GM12878 (cell line): Measurements from ENCODE around the gene TMEM255B. TPM values are rescaled to one million over a fixed set of nuclear protein-coding genes. Genes with fewer than 3 reads are reported as not detected.

Source experiments
- ATAC-seq: fragments of 200-7000 bp; cut with Tn5 transposase; 3 replicates; pipeline ENCODE4 v1.9.1; 2020; ENCODE audit warnings: mild to moderate bottlenecking, moderate library complexity
- BruUV-seq: library from RNA; stranded (reverse); fragments of 400-500 nt; replicated peaks from 2 replicates; lab custom pipeline; 2021; lab: Mats Ljungman, UMichigan
- CTCF ChIA-PET: fragments of 300-600 bp; sonication (Branson Sonifier 250); formaldehyde crosslinking; extraction: SDS; loops from one replicate; lab custom pipeline; 2021; ENCODE audit warnings: inconsistent platforms; lab: Yijun Ruan, JAX
- POLR2A ChIA-PET: fragments of 350-600 bp; formaldehyde crosslinking; extraction: SDS; loops from one replicate; lab custom pipeline; 2021; ENCODE audit warnings: inconsistent platforms; lab: Charles Lee
- RAD21 ChIA-PET: fragments of 300-600 bp; sonication (Branson Sonifier 250); formaldehyde crosslinking; loops from one replicate; lab custom pipeline; 2023; ENCODE audit warnings: antibody characterized with exemption; ENCODE audit not compliant: unreplicated experiment; lab: Charles Lee
- SMC1A ChIA-PET: fragments of 300-600 bp; sonication (Branson Sonifier 250); formaldehyde crosslinking; loops from one replicate; lab custom pipeline; 2023; ENCODE audit not compliant: unreplicated experiment, uncharacterized antibody; lab: Charles Lee
- DNase-seq: peaks from one replicate; pipeline ENCODE4 v3.0.0-alpha.2; 2011; ENCODE audit warnings: low read depth, low spot score
- FAIRE-seq: peaks from 3 replicates; lab custom pipeline; 2011; peaks lifted over from hg19 to GRCh38; lab: Jason Lieb, UNC
- H2AFZ ChIP-seq: 2 replicates; pipeline ENCODE4 v1.6.0; 2011; ENCODE audit warnings: low read depth, low read length, control low read depth; ENCODE audit not compliant: control insufficient read depth
- H3K27ac ChIP-seq: 2 replicates; pipeline ENCODE4 v1.5.1; 2011; ENCODE audit warnings: control low read depth; ENCODE audit not compliant: control insufficient read depth, insufficient read depth
- H3K27me3 ChIP-seq, 2 experiments: replicated peaks in 1 of 2; 2 replicates each; pipeline versions ENCODE4 v1.6.0 to v1.6.1; 2011; ENCODE audit warnings: low read length in 1 of 2; ENCODE audit not compliant: control insufficient read depth in 2 of 2, insufficient read depth in 2 of 2
- H3K36me3 ChIP-seq, 2 experiments: 2 replicates each; pipeline ENCODE4 v1.5.1; 2011; ENCODE audit warnings: low read length in 1 of 2; ENCODE audit not compliant: control insufficient read depth in 2 of 2, insufficient read depth in 2 of 2
- H3K4me1 ChIP-seq: 2 replicates; pipeline ENCODE4 v1.6.1; 2011; ENCODE audit warnings: mild to moderate bottlenecking, low read length, moderate library complexity, mixed read lengths; ENCODE audit not compliant: control insufficient read depth, insufficient read depth
- H3K4me2 ChIP-seq: 2 replicates; pipeline ENCODE4 v1.6.0; 2011; ENCODE audit warnings: control low read depth; ENCODE audit not compliant: control insufficient read depth, insufficient read depth
- H3K4me3 ChIP-seq: fragments of 200-600 bp; sonication (generic); 2 replicates; pipeline ENCODE4 v1.5.1; 2016
- H3K79me2 ChIP-seq: 2 replicates; pipeline ENCODE4 v1.6.0; 2011; ENCODE audit warnings: low read length; ENCODE audit not compliant: control insufficient read depth, insufficient read depth
- H3K9ac ChIP-seq: 2 replicates; pipeline ENCODE4 v1.8.0; 2011; ENCODE audit warnings: low read length, control low read depth, mixed read lengths; ENCODE audit not compliant: control insufficient read depth, insufficient read depth
- H3K9me3 ChIP-seq: replicated peaks from 3 replicates; pipeline ENCODE4 v1.5.1; 2011; ENCODE audit warnings: mild to moderate bottlenecking, low read length; ENCODE audit not compliant: control insufficient read depth, insufficient read depth
- H4K20me1 ChIP-seq: 2 replicates; pipeline ENCODE4 v1.6.0; 2011; ENCODE audit not compliant: control insufficient read depth, insufficient read depth
- BCLAF1 ChIP-seq: fragments of 450-650 bp; IDR thresholded peaks from 2 replicates; pipeline ENCODE4 v1.6.1; 2017; ENCODE audit warnings: antibody characterized with exemption, mild to moderate bottlenecking, moderate library complexity
- CHD1 ChIP-seq: IDR thresholded peaks from 2 replicates; pipeline ENCODE4 v1.6.1; 2012; ENCODE audit warnings: low read depth, low read length, improper control_type of control experiment
- CHD2 ChIP-seq: IDR thresholded peaks from 2 replicates; pipeline ENCODE4 v1.6.1; 2011; ENCODE audit warnings: low read depth, low read length, improper control_type of control experiment, borderline replicate concordance
- CREM ChIP-seq: IDR thresholded peaks from 2 replicates; pipeline ENCODE4 v1.6.1; 2014; ENCODE audit warnings: antibody characterized with exemption, low read depth
- IRF3 ChIP-seq: fragments of 450-650 bp; IDR thresholded peaks from 2 replicates; pipeline ENCODE4 v1.6.1; 2014; ENCODE audit warnings: mild to moderate bottlenecking
- KLF5 ChIP-seq: fragments of 450-650 bp; IDR thresholded peaks from 2 replicates; pipeline ENCODE4 v1.6.1; 2014; ENCODE audit warnings: mild to moderate bottlenecking; ENCODE audit not compliant: partially characterized antibody
- NFIC ChIP-seq: IDR thresholded peaks from 2 replicates; pipeline ENCODE4 v1.6.1; 2012; ENCODE audit warnings: low read depth, mild to moderate bottlenecking, inconsistent platforms, low read length, moderate library complexity
- SREBF2 ChIP-seq: IDR thresholded peaks from 2 replicates; pipeline ENCODE4 v1.6.1; 2012; ENCODE audit warnings: mild to moderate bottlenecking, low read length
- ZNF274 ChIP-seq: IDR thresholded peaks from one replicate; pipeline ENCODE4 v1.8.0; 2011; ENCODE audit not compliant: insufficient read length, insufficient read depth
- ZSCAN29 ChIP-seq: fragments of 450-650 bp; IDR thresholded peaks from 2 replicates; pipeline ENCODE4 v1.6.1; 2017; ENCODE audit warnings: mild to moderate bottlenecking, moderate library complexity
- ZZZ3 ChIP-seq: IDR thresholded peaks from 2 replicates; pipeline ENCODE4 v1.6.1; 2011; ENCODE audit warnings: low read depth; ENCODE audit not compliant: control insufficient read depth, insufficient read length
- WGBS: methylation state at CpG from one replicate; pipeline ENCODE4 v1.1.6; 2016; ENCODE audit warnings: low lambda C conversion rate; ENCODE audit not compliant: insufficient replicate concordance, insufficient coverage; ENCODE audit errors: missing lambda C conversion rate; 5-methylcytosine and 5-hydroxymethylcytosine counted together
- in situ Hi-C: fragments of 300-500 bp; cut with MboI; formaldehyde crosslinking; loops from 9 replicates; pipeline ENCODE4 v1.14.3; 2018; ENCODE audit warnings: mixed read lengths
- intact Hi-C: fragments of 100-400 bp; cut with micrococcal nuclease; formaldehyde crosslinking; loops from one replicate; pipeline ENCODE4 v1.14.2; 2022; ENCODE audit not compliant: unreplicated experiment
- polyA plus RNA-seq, 11 experiments: library from polyadenylated mRNA; depleted of rRNA in 4 of 11; unstranded in 6 of 11; stranded (reverse) in 5 of 11; fragments of >200 nt; fragmentation: Nextera tagmentation in 4 of 11; fragmentation: Illumina TruSeq in 1 of 11; extraction: Ambion mirVana in 4 of 11; extraction: Trizol in 1 of 11; gene quantifications; 1 replicate in 1 of 11; 2 replicates in 10 of 11; pipeline versions ENCODE4 v1.2.1 to v1.2.3, GENCODE V29; 2011 to 2016; ENCODE audit warnings: inconsistent platforms in 2 of 11, missing spikeins in 2 of 11, low read depth in 1 of 11
- total RNA-seq, 4 experiments: library from RNA; depleted of rRNA in 3 of 4; stranded (reverse); fragments of >200 nt in 3 of 4; fragmentation: Illumina TruSeq in 1 of 4; extraction: Trizol in 1 of 4; gene quantifications; 2 replicates each; pipeline versions ENCODE4 v1.2.1 to v1.2.3, GENCODE V29; 2013 to 2021
- TF ChIP-seq, protein P1 (sequence below), 3 experiments: IDR thresholded peaks in 2 of 3; conservative IDR thresholded peaks in 1 of 3; 2 replicates each; pipeline ENCODE4 v1.5.1; 2011; ENCODE audit warnings: low read depth in 3 of 3, low read length in 3 of 3, mild to moderate bottlenecking in 3 of 3, control low read depth in 2 of 3, moderate library complexity in 2 of 3, inconsistent platforms in 1 of 3, mixed read lengths in 1 of 3; ENCODE audit not compliant: control insufficient read depth in 2 of 3, insufficient read depth in 1 of 3; ENCODE audit errors: extremely low read depth in 1 of 3

Gene TMEM255B
- total and polyA plus RNA-seq, 10 of the 15 experiments (the other 5 are each of a cell fraction or from before 2014, with no cell fraction given): 0.04 to 0.62 (median 0.13) TPM; not detected in 3

DNA sequence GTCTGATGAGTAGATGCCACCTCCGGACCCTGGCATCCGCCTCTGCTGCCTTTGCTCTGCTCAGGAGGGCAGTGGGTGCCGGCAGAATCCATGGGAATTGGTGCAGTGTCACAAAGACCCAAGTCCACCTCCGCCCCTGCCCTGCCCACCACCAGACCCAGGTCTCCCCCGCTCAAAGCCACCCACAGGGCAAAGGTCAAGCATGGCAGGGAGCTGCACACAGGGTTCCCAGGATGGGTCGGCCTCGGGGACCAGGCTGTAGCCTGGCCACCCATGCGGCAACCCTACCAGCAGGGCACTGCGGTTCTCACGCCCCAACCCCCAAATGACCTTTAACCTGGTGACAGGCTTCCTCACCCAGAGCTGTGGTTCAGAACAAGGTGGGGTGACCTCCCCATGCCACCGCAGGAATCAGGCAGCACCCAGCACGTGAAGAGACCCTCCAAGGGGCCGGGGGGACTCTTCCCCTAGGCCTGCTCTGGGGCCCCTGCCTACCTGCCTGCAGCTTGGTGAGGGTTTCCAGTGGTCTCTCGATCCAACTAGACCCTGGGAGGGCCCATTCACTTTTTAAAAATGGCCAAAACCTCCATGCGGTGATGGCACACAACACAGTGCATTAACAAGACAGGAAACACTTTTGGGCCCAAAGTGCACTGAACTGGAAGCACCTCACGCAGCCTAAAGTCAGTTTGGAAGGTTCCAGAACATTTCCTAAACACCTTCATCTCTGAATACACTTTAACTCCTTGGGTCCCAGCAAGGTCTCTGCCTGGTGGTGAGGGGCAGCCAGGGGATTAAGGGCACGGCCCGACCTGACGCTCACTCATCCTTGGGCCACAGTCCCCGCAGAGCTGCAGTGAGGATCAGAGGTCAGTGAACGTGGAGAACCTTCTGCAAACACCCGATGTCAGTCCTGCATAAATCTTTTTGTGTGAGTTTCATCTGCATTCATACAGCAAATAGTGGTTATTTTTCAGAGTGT, 93.8 kb downstream of the TMEM255B start:
- CTCF ChIA-PET: no interaction called here
- SMC1A ChIA-PET: no interaction called here
- Histone ChIP-seq H3K4me2 (no peak overlapping the region), H3K4me1 (no peaks in the 10 kb centered on the region), H3K9ac (no peak overlapping the region), H3K27me3 (peaks cover 2 to 3% of the 10 kb centered on the region in 2 experiments; a peak in 3 of 4 replicates), H4K20me1 (no peaks in the 10 kb centered on the region), H3K79me2 (no peaks in the 10 kb centered on the region), H3K4me3 (no peak overlapping the region), H3K27ac (no peak overlapping the region), H2AFZ (no peak overlapping the region), H3K36me3 (no peaks in the 10 kb centered on the region), H3K9me3 (no peaks in the 10 kb centered on the region)
- FAIRE-seq (no peak), ATAC-seq (no peak), DNase-seq (no peak)
- POLR2A ChIA-PET: no interaction called here
- RAD21 ChIA-PET: no interaction called here
- intact Hi-C loops: no loop called here
- WGBS: 56% methylated on average over 22 of the region's 22 CpGs
- in situ Hi-C loops: no loop called here
- no TSS peak for BruUV-seq
- no peak for TF ChIP-seq CHD1
- no peak for TF ChIP-seq SREBF2
- TF ChIP-seq ZZZ3: no peak
- TF ChIP-seq ZSCAN29: no peak
- TF ChIP-seq IRF3: no peak
- no peak for TF ChIP-seq CHD2
- TF ChIP-seq BCLAF1: no peak
- TF ChIP-seq, protein P1, sequence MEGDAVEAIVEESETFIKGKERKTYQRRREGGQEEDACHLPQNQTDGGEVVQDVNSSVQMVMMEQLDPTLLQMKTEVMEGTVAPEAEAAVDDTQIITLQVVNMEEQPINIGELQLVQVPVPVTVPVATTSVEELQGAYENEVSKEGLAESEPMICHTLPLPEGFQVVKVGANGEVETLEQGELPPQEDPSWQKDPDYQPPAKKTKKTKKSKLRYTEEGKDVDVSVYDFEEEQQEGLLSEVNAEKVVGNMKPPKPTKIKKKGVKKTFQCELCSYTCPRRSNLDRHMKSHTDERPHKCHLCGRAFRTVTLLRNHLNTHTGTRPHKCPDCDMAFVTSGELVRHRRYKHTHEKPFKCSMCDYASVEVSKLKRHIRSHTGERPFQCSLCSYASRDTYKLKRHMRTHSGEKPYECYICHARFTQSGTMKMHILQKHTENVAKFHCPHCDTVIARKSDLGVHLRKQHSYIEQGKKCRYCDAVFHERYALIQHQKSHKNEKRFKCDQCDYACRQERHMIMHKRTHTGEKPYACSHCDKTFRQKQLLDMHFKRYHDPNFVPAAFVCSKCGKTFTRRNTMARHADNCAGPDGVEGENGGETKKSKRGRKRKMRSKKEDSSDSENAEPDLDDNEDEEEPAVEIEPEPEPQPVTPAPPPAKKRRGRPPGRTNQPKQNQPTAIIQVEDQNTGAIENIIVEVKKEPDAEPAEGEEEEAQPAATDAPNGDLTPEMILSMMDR (IDR thresholded peaks at IDR 0.05 in 2 of 3, conservative IDR thresholded peaks at IDR 0.05 in 1 of 3; ENCODE audit: control insufficient read depth in 2 of 3, extremely low read depth in 1 of 3, insufficient read depth in 1 of 3, low read depth in 3 of 3, low read length in 3 of 3): no peak
- no peak for TF ChIP-seq CREM
- no peak for TF ChIP-seq NFIC
- no peak for TF ChIP-seq KLF5
- TF ChIP-seq ZNF274: no peak
